NT2/D1 (cell line): ENCODE results near the gene IQSEC3.

Experiments used
- SUZ12 ChIP-seq: IDR thresholded peaks from 2 replicates; pipeline ENCODE4 v1.6.1; 2011; ENCODE audit not compliant: insufficient read length, insufficient read depth; ENCODE audit errors: extremely low read depth
- YY1 ChIP-seq: IDR thresholded peaks from 2 replicates; pipeline ENCODE4 v1.6.1; 2011; ENCODE audit not compliant: insufficient read length, insufficient read depth

GRCh38 chr12:169528-170370, 103.2 kb downstream of the IQSEC3 start:
- no peak for TF ChIP-seq YY1
- TF ChIP-seq SUZ12: no peak
